Karpas-422 (cell line): ENCODE measurements around the gene SIK1. TPM values are rescaled to one million over a fixed set of nuclear protein-coding genes. Genes with fewer than 3 reads are reported as not detected.
"Not testable (repeated sequence)": the region's sequence is repeated elsewhere in the genome, so short reads cannot be mapped to it uniquely, and the experiment has no call there.

ENCODE experiments used
- DNase-seq: peaks from one replicate; pipeline ENCODE4 v3.0.0-alpha.2; 2015
- H2AFZ ChIP-seq: fragments of 200-600 bp; sonication (generic); 2 replicates; pipeline ENCODE4 v1.6.1; 2014; ENCODE audit warnings: antibody characterized with exemption, low read length, mixed read lengths
- H3K27ac ChIP-seq: fragments of 200-600 bp; sonication (generic); 2 replicates; pipeline ENCODE4 v1.5.1; 2014; ENCODE audit warnings: mild to moderate bottlenecking, low read length, moderate library complexity
- H3K27me3 ChIP-seq: fragments of 200-600 bp; sonication (generic); 2 replicates; pipeline ENCODE4 v1.6.1; 2014; ENCODE audit warnings: low read length, mixed read lengths
- H3K36me3 ChIP-seq: fragments of 200-600 bp; sonication (generic); 2 replicates; pipeline ENCODE4 v1.6.1; 2014; ENCODE audit warnings: low read length, mixed read lengths; ENCODE audit not compliant: insufficient read depth
- H3K4me1 ChIP-seq: fragments of 200-600 bp; sonication (generic); 2 replicates; pipeline ENCODE4 v1.6.1; 2014; ENCODE audit warnings: mild to moderate bottlenecking, low read length, mixed read lengths
- H3K4me2 ChIP-seq: fragments of 200-600 bp; sonication (generic); 2 replicates; pipeline ENCODE4 v1.6.1; 2014; ENCODE audit warnings: low read length, low read depth, mild to moderate bottlenecking; ENCODE audit not compliant: poor library complexity, severe bottlenecking
- H3K4me3 ChIP-seq: fragments of 200-600 bp; sonication (generic); 2 replicates; pipeline ENCODE4 v1.5.1; 2014; ENCODE audit warnings: mild to moderate bottlenecking, antibody characterized with exemption, low read length, mixed read lengths
- H3K79me2 ChIP-seq: fragments of 200-600 bp; sonication (generic); 2 replicates; pipeline ENCODE4 v1.6.1; 2014; ENCODE audit warnings: mild to moderate bottlenecking, low read length, mixed read lengths
- H3K9ac ChIP-seq: fragments of 200-600 bp; sonication (generic); 2 replicates; pipeline ENCODE4 v1.6.0; 2014; ENCODE audit warnings: low read length
- H3K9me2 ChIP-seq: fragments of 200-600 bp; sonication (generic), shearing (Covaris generic); replicated peaks from 2 replicates; pipeline ENCODE4 v1.6.0; 2014; ENCODE audit warnings: mild to moderate bottlenecking, low read length, moderate library complexity; ENCODE audit not compliant: insufficient read depth
- H3K9me3 ChIP-seq: fragments of 300-700, 200-600 bp; sonication (generic); 2 replicates; pipeline ENCODE4 v1.6.1; 2014; ENCODE audit warnings: low read length, mixed read lengths
- H4K20me1 ChIP-seq: fragments of 200-600 bp; sonication (generic); 2 replicates; pipeline ENCODE4 v1.6.1; 2014; ENCODE audit warnings: mild to moderate bottlenecking, antibody characterized with exemption, low read length, low read depth; ENCODE audit not compliant: insufficient read depth
- total RNA-seq: library from RNA; depleted of rRNA; stranded (reverse); fragments of >200 nt; shearing (Covaris generic); gene quantifications from 2 replicates; pipeline ENCODE4 v1.2.3, GENCODE V29; 2014; ENCODE audit warnings: low replicate concordance

SIK1 gene
- total RNA-seq, 1 experiment from 2014 or later = 2.7 TPM

GRCh38 chr21:43403651-43404430, 23.1 kb downstream of the SIK1 start:
- H4K20me1 ChIP-seq, H3K9ac ChIP-seq, H3K4me2 ChIP-seq, H3K9me3 ChIP-seq, H3K9me2 ChIP-seq, H3K4me3 ChIP-seq, H3K36me3 ChIP-seq, H3K4me1 ChIP-seq, DNase-seq, H3K27me3 ChIP-seq, H3K79me2 ChIP-seq, H2AFZ ChIP-seq, H3K27ac ChIP-seq: not testable (repeated sequence)

- H3K9ac ChIP-seq, DNase-seq, H3K79me2 ChIP-seq, H3K27ac ChIP-seq, H3K9me3 ChIP-seq, H3K4me2 ChIP-seq, H3K27me3 ChIP-seq, H3K4me3 ChIP-seq, H3K4me1 ChIP-seq, H3K9me2 ChIP-seq, H2AFZ ChIP-seq, H3K36me3 ChIP-seq, H4K20me1 ChIP-seq: not testable (repeated sequence)
These were observed 25.8 kb downstream of the SIK1 start for GRCh38 chr21:43401125-43401524.

GRCh38 chr21:43399595-43400015, 27.3 kb downstream of the SIK1 start:
- DNase-seq, H3K4me3 ChIP-seq, H3K36me3 ChIP-seq, H3K4me1 ChIP-seq, H3K79me2 ChIP-seq, H3K9me3 ChIP-seq, H3K9me2 ChIP-seq, H3K27me3 ChIP-seq, H3K27ac ChIP-seq, H2AFZ ChIP-seq, H4K20me1 ChIP-seq, H3K9ac ChIP-seq, H3K4me2 ChIP-seq: not testable (repeated sequence)

- H3K79me2 ChIP-seq, H3K9me3 ChIP-seq, H4K20me1 ChIP-seq, H3K4me3 ChIP-seq, H3K27me3 ChIP-seq, H3K27ac ChIP-seq, H3K36me3 ChIP-seq, H3K4me2 ChIP-seq, H3K9me2 ChIP-seq, H3K4me1 ChIP-seq, H2AFZ ChIP-seq, H3K9ac ChIP-seq, DNase-seq: not testable (repeated sequence)
These were observed 27.8 kb downstream of the SIK1 start for GRCh38 chr21:43399136-43399535.

GRCh38 chr21:43398533-43398932, 28.4 kb downstream of the SIK1 start:
- H3K27ac ChIP-seq, H3K79me2 ChIP-seq, H3K4me3 ChIP-seq, H3K36me3 ChIP-seq, H3K9me3 ChIP-seq, DNase-seq, H2AFZ ChIP-seq, H3K4me1 ChIP-seq, H3K27me3 ChIP-seq, H4K20me1 ChIP-seq, H3K9me2 ChIP-seq, H3K4me2 ChIP-seq, H3K9ac ChIP-seq: not testable (repeated sequence)

- not testable (repeated sequence) for H3K79me2 ChIP-seq, H4K20me1 ChIP-seq, H2AFZ ChIP-seq, H3K9me3 ChIP-seq, H3K9ac ChIP-seq, H3K27ac ChIP-seq, DNase-seq, H3K4me3 ChIP-seq, H3K4me1 ChIP-seq, H3K27me3 ChIP-seq, H3K4me2 ChIP-seq, H3K36me3 ChIP-seq, H3K9me2 ChIP-seq
These were observed 28.9 kb downstream of the SIK1 start for GRCh38 chr21:43398000-43398399.

- not testable (repeated sequence) for H3K27ac ChIP-seq, H3K79me2 ChIP-seq, H3K27me3 ChIP-seq, H3K36me3 ChIP-seq, H3K9ac ChIP-seq, H3K9me3 ChIP-seq, DNase-seq, H2AFZ ChIP-seq, H3K9me2 ChIP-seq, H3K4me2 ChIP-seq, H3K4me1 ChIP-seq, H3K4me3 ChIP-seq, H4K20me1 ChIP-seq
These were observed 29.5 kb downstream of the SIK1 start for GRCh38 chr21:43397439-43397808.

GRCh38 chr21:43396788-43397438, 30.0 kb downstream of the SIK1 start:
- H3K9me3 ChIP-seq, H3K36me3 ChIP-seq, H4K20me1 ChIP-seq, H3K9ac ChIP-seq, DNase-seq, H3K79me2 ChIP-seq, H3K9me2 ChIP-seq, H3K27ac ChIP-seq, H3K27me3 ChIP-seq, H2AFZ ChIP-seq, H3K4me2 ChIP-seq, H3K4me3 ChIP-seq, H3K4me1 ChIP-seq: not testable (repeated sequence)
